SK-N-SH treated with all-trans-retinoic acid at 6 μM for 48 hours (cell line): ENCODE results near the gene UGGT1.

Source experiments
- CSDC2 ChIP-seq: fragments of 250-450 bp; sonication (Bioruptor Pico); IDR thresholded peaks from 2 replicates; pipeline ENCODE4 v1.5.0; 2020; ENCODE audit warnings: mild to moderate bottlenecking, moderate library complexity
- ZNF565 ChIP-seq: fragments of 450-650 bp; formaldehyde crosslinking; conservative IDR thresholded peaks from 2 replicates; pipeline ENCODE4 v1.5.0; 2020; ENCODE audit warnings: low read depth, mild to moderate bottlenecking, moderate library complexity
- TF ChIP-seq, protein P1 (sequence below): fragments of 250-450 bp; sonication (Bioruptor Pico); IDR thresholded peaks from 2 replicates; pipeline ENCODE4 v1.8.0; 2020; ENCODE audit warnings: mild to moderate bottlenecking, moderate library complexity, borderline replicate concordance
- TF ChIP-seq, protein P2 (sequence below): fragments of 250-450 bp; sonication (Bioruptor Pico); IDR thresholded peaks from 2 replicates; pipeline ENCODE4 v1.8.0; 2021; ENCODE audit warnings: low read depth, mild to moderate bottlenecking, moderate library complexity, borderline replicate concordance
- TF ChIP-seq, protein P3 (sequence below): fragments of 250-450 bp; sonication (Bioruptor Pico); IDR thresholded peaks from 2 replicates; pipeline ENCODE4 v1.5.1; 2020; ENCODE audit warnings: low read depth, mild to moderate bottlenecking, moderate library complexity

DNA sequence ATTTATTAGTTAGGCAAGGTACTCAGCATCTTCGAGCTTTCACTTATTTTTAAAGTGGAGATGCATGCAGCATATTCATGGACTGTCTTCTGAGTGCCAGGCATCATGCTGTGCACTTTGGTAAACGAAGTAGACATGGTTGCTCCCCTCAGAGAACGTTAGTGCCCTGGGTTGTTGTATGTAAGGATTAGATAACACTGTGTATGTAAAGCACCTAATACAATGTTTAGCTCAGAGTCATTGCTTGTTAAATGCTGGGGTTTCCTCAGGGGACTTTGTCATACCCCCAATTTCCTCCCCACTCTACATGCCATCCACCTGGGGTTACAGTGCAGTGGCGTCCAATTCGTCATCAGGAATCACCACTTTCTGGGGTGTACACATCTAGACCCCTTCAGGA is 2.8 kb downstream of the UGGT1 start:
- TF ChIP-seq ZNF565 (CRISPR knock-in tag) (no peak), CSDC2 (CRISPR knock-in tag) (no peak)
- TF ChIP-seq, protein P1, sequence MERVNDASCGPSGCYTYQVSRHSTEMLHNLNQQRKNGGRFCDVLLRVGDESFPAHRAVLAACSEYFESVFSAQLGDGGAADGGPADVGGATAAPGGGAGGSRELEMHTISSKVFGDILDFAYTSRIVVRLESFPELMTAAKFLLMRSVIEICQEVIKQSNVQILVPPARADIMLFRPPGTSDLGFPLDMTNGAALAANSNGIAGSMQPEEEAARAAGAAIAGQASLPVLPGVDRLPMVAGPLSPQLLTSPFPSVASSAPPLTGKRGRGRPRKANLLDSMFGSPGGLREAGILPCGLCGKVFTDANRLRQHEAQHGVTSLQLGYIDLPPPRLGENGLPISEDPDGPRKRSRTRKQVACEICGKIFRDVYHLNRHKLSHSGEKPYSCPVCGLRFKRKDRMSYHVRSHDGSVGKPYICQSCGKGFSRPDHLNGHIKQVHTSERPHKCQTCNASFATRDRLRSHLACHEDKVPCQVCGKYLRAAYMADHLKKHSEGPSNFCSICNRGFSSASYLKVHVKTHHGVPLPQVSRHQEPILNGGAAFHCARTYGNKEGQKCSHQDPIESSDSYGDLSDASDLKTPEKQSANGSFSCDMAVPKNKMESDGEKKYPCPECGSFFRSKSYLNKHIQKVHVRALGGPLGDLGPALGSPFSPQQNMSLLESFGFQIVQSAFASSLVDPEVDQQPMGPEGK (CRISPR knock-in tag), result no peak
- TF ChIP-seq, protein P2, sequence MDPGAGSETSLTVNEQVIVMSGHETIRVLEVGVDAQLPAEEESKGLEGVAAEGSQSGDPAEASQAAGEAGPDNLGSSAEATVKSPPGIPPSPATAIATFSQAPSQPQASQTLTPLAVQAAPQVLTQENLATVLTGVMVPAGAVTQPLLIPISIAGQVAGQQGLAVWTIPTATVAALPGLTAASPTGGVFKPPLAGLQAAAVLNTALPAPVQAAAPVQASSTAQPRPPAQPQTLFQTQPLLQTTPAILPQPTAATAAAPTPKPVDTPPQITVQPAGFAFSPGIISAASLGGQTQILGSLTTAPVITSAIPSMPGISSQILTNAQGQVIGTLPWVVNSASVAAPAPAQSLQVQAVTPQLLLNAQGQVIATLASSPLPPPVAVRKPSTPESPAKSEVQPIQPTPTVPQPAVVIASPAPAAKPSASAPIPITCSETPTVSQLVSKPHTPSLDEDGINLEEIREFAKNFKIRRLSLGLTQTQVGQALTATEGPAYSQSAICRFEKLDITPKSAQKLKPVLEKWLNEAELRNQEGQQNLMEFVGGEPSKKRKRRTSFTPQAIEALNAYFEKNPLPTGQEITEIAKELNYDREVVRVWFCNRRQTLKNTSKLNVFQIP (CRISPR knock-in tag), result no peak
- TF ChIP-seq, protein P3, sequence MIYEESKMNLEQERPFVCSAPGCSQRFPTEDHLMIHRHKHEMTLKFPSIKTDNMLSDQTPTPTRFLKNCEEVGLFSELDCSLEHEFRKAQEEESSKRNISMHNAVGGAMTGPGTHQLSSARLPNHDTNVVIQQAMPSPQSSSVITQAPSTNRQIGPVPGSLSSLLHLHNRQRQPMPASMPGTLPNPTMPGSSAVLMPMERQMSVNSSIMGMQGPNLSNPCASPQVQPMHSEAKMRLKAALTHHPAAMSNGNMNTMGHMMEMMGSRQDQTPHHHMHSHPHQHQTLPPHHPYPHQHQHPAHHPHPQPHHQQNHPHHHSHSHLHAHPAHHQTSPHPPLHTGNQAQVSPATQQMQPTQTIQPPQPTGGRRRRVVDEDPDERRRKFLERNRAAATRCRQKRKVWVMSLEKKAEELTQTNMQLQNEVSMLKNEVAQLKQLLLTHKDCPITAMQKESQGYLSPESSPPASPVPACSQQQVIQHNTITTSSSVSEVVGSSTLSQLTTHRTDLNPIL (CRISPR knock-in tag), result no peak
